ENCODE results near the gene ZDHHC7.

GRCh38 chr16:85033171-85033570, 21.8 kb upstream of the ZDHHC7 start:
- no peak for TF ChIP-seq CTCF (IDR thresholded peaks at IDR 0.05)
- TF ChIP-seq POLR2A (IDR thresholded peaks at IDR 0.05), result no peak
